ENCODE results near the gene ZNF429. TPM values are rescaled to one million over a fixed set of nuclear protein-coding genes. Genes with fewer than 3 reads are reported as not detected.
A peak's percentile ranks its signal among the peaks of the same experiment; 100 is the strongest.

Gene ZNF429
- total RNA-seq, 3 donors from 2014 or later (not counting 1 experiment from before 2014, with no cell fraction given): 15.7 to 21.0 (median 18.7) TPM

GRCh38 chr19:21484631-21485030 is 20.8 kb upstream of the ZNF429 start:
- no peak for TF ChIP-seq CTCF (IDR thresholded peaks at IDR 0.05)
- ATAC-seq (no peak), DNase-seq (no peak)
- peaks cover 5% of the 10 kb centered on the region for H3K4me1 ChIP-seq (ENCODE audit: control insufficient read depth, insufficient read depth, low read length)
- WGBS (ENCODE audit: insufficient coverage): 92% methylated on average over 4 of the region's 5 CpGs
- H3K4me3 ChIP-seq (ENCODE audit: low read length): no peak overlapping the region
- no peaks in the 10 kb centered on the region for H3K36me3 ChIP-seq (ENCODE audit: control insufficient read depth, insufficient read depth, low read length)
- H3K9me3 ChIP-seq (ENCODE audit: control insufficient read depth, insufficient read depth, low read length): no peaks in the 10 kb centered on the region
- Mint-ChIP-seq H3K36me3 (no peaks in the 10 kb centered on the region), H3K4me1 (peaks cover 0 to 6% of the 10 kb centered on the region in 2 donors), H3K9me3 (peaks cover 0 to 3% of the 10 kb centered on the region in 2 donors), H3K27me3 (ENCODE audit: low read depth in 2 of 2) (no peaks in the 10 kb centered on the region), H3K4me3 (no peak overlapping the region), H3K27ac (no peak overlapping the region)
- H3K27me3 ChIP-seq (ENCODE audit: control insufficient read depth, insufficient read depth, low read length): no peaks in the 10 kb centered on the region
- intact Hi-C loops (cut with micrococcal nuclease): no loop called here
- no peak overlapping the region for H3K27ac ChIP-seq (ENCODE audit: low read length)

DNA sequence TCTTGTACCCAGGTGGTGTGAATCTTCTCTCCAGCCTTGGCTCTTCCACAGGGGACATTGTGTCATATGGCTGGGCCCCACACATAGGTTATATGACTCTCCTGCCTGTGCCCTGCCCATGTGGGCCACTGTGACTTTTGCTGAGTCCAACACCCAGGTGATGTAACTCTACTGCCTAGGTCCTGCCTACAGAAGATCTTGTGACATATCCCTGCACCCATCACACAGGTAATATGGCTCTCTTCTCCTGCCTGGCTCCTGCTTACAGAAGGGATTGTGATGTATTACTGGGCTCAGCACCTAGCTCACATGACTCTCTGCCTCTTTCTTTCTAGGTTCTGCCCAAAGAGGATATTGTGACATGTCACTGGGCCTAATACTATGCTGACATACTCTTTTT is 19.5 kb upstream of the ZNF429 start:
- no peak for TF ChIP-seq CTCF (IDR thresholded peaks at IDR 0.05)
- no peaks in the 10 kb centered on the region for H3K27me3 Mint-ChIP-seq (ENCODE audit: low read depth in 2 of 2)
- H3K27ac Mint-ChIP-seq: no peak overlapping the region
- intact Hi-C loops (cut with micrococcal nuclease): no loop called here
- ATAC-seq (no peak), DNase-seq (no peak)
- no peaks in the 10 kb centered on the region for H3K36me3 Mint-ChIP-seq
- H3K27me3 ChIP-seq (ENCODE audit: control insufficient read depth, insufficient read depth, low read length): no peaks in the 10 kb centered on the region
- H3K4me1 Mint-ChIP-seq: peaks cover 0 to 6% of the 10 kb centered on the region in 2 donors
- H3K4me3 Mint-ChIP-seq: no peak overlapping the region
- no peak overlapping the region for H3K27ac ChIP-seq (ENCODE audit: low read length)
- H3K4me1 ChIP-seq (ENCODE audit: control insufficient read depth, insufficient read depth, low read length): peaks cover 5% of the 10 kb centered on the region
- H3K9me3 ChIP-seq (ENCODE audit: control insufficient read depth, insufficient read depth, low read length): no peaks in the 10 kb centered on the region
- no peak overlapping the region for H3K4me3 ChIP-seq (ENCODE audit: low read length)
- H3K9me3 Mint-ChIP-seq: peaks cover 0 to 3% of the 10 kb centered on the region in 2 donors
- H3K36me3 ChIP-seq (ENCODE audit: control insufficient read depth, insufficient read depth, low read length): no peaks in the 10 kb centered on the region

DNA sequence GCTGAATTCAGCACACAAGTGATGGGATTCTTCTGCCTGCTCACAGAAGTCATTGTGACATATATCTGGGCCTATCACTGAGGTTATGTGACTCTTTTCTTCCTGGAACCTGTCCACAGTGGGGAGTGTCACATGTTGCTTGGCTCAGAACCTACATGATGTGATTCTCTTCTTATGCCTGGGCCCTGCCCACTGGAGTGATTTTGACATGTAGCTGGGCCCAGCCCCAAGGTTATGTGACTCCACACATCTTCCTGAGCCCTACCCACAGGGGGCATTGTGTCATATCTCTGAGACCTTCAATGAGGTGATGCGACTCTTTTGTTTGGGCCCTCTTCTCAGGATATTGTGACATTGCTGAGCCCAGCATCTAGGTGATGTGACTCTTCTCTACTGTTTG is 17.4 kb upstream of the ZNF429 start:
- Mint-ChIP-seq H3K27me3 (ENCODE audit: low read depth in 2 of 2) (no peaks in the 10 kb centered on the region), H3K27ac (no peak overlapping the region), H3K9me3 (peaks cover 0 to 3% of the 10 kb centered on the region in 2 donors), H3K4me3 (no peak overlapping the region), H3K4me1 (peaks cover 0 to 6% of the 10 kb centered on the region in 2 donors), H3K36me3 (no peaks in the 10 kb centered on the region)
- Histone ChIP-seq H3K36me3 (ENCODE audit: control insufficient read depth, insufficient read depth, low read length) (no peaks in the 10 kb centered on the region), H3K27me3 (ENCODE audit: control insufficient read depth, insufficient read depth, low read length) (no peaks in the 10 kb centered on the region), H3K27ac (ENCODE audit: low read length) (no peak overlapping the region), H3K9me3 (ENCODE audit: control insufficient read depth, insufficient read depth, low read length) (no peaks in the 10 kb centered on the region), H3K4me1 (ENCODE audit: control insufficient read depth, insufficient read depth, low read length) (peaks cover 4% of the 10 kb centered on the region), H3K4me3 (ENCODE audit: low read length) (no peak overlapping the region)
- DNase-seq (no peak), ATAC-seq (peak in 1 of 3 donors; percentile 15)
- intact Hi-C loops (cut with micrococcal nuclease): no loop called here
- WGBS (ENCODE audit: insufficient coverage): 100% methylated on average over 1 of the region's 1 CpG
- no peak for TF ChIP-seq CTCF (IDR thresholded peaks at IDR 0.05)

DNA sequence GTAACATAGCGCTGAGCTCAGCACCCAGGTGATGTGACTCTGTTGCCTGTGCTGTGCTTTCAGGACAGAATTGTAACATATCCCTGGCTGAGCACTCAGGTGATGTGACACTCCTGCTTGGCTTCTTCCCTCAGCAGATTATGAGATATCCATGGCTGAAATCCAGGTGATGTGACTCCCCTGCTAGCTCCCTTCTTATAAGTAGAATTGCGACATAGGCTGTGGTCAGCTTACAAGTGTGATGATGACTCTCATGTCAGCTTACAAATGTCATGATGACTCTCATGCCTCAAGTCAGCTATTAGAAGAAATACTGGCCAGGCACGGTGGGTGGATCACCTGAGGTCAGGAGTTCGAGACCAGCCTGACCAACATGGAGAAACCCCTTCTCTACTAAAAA is 14.3 kb upstream of the ZNF429 start:
- H3K27me3 Mint-ChIP-seq (ENCODE audit: low read depth in 2 of 2): no peaks in the 10 kb centered on the region
- no peak overlapping the region for H3K4me3 ChIP-seq (ENCODE audit: low read length)
- no peak for TF ChIP-seq CTCF (IDR thresholded peaks at IDR 0.05)
- no peaks in the 10 kb centered on the region for H3K4me1 ChIP-seq (ENCODE audit: control insufficient read depth, insufficient read depth, low read length)
- H3K4me3 Mint-ChIP-seq: no peak overlapping the region
- no peak overlapping the region for H3K27ac ChIP-seq (ENCODE audit: low read length)
- no peaks in the 10 kb centered on the region for H3K27me3 ChIP-seq (ENCODE audit: control insufficient read depth, insufficient read depth, low read length)
- H3K9me3 Mint-ChIP-seq: no peaks in the 10 kb centered on the region
- ATAC-seq: no peak
- no peak overlapping the region for H3K27ac Mint-ChIP-seq
- H3K9me3 ChIP-seq (ENCODE audit: control insufficient read depth, insufficient read depth, low read length): no peaks in the 10 kb centered on the region
- no peak for DNase-seq
- no peaks in the 10 kb centered on the region for H3K36me3 ChIP-seq (ENCODE audit: control insufficient read depth, insufficient read depth, low read length)
- 73% methylated on average over 4 of the region's 4 CpGs for WGBS (ENCODE audit: insufficient coverage)
- H3K36me3 Mint-ChIP-seq: no peaks in the 10 kb centered on the region
- no peaks in the 10 kb centered on the region for H3K4me1 Mint-ChIP-seq
- intact Hi-C loops (cut with micrococcal nuclease): no loop called here
